ENCODE data around the gene CLCN6.

Gene CLCN6

GRCh38 chr1:11805422-11806306, at the start of gene CLCN6, which contains the start of gene MTHFR:
CLCN6 (plus strand) TSS chr1:11806191; CDS start chr1:11806263, 72 bp downstream.
MTHFR (minus strand) TSS chr1:11805964; CDS start chr1:11803116, 2,848 bp downstream.
- DNase-seq: peak; percentile 94

GRCh38 chr1:11757047-11757446, 48.9 kb upstream of the CLCN6 start:
- DNase-seq: no peak

GRCh38 chr1:11759791-11760190, 46.2 kb upstream of the CLCN6 start:
- no peak for DNase-seq

- no peak for DNase-seq
Measured at GRCh38 chr1:11761285-11761684, 44.7 kb upstream of the CLCN6 start.

GRCh38 chr1:11761988-11762406, 44.0 kb upstream of the CLCN6 start, which contains the start of gene C1orf167:
C1orf167 (plus strand) TSS chr1:11762193; CDS start chr1:11764401, 2,208 bp downstream.
- no peak for DNase-seq

- DNase-seq: no peak
Measured at GRCh38 chr1:11764115-11764514, 41.9 kb upstream of the CLCN6 start.

GRCh38 chr1:11764519-11764918, 41.5 kb upstream of the CLCN6 start:
- DNase-seq: no peak

- no peak for DNase-seq
Measured at GRCh38 chr1:11765661-11766428, 40.1 kb upstream of the CLCN6 start.

GRCh38 chr1:11766429-11766776, 39.6 kb upstream of the CLCN6 start:
- no peak for DNase-seq

- no peak for DNase-seq
Measured at GRCh38 chr1:11767922-11768704, 37.9 kb upstream of the CLCN6 start.

GRCh38 chr1:11768821-11769220, 37.2 kb upstream of the CLCN6 start:
- no peak for DNase-seq

GRCh38 chr1:11769274-11769673, 36.7 kb upstream of the CLCN6 start:
- no peak for DNase-seq

GRCh38 chr1:11770011-11770410, 36.0 kb upstream of the CLCN6 start:
- DNase-seq: no peak

GRCh38 chr1:11771481-11772043, 34.4 kb upstream of the CLCN6 start:
- no peak for DNase-seq

GRCh38 chr1:11772458-11772857, 33.5 kb upstream of the CLCN6 start:
- DNase-seq: no peak

- no peak for DNase-seq
Measured at GRCh38 chr1:11774753-11775152, 31.2 kb upstream of the CLCN6 start.

GRCh38 chr1:11777658-11778322, 28.2 kb upstream of the CLCN6 start:
- DNase-seq: no peak

GRCh38 chr1:11778336-11778735, 27.7 kb upstream of the CLCN6 start:
- no peak for DNase-seq

GRCh38 chr1:11778844-11779623, 27.0 kb upstream of the CLCN6 start:
- no peak for DNase-seq

GRCh38 chr1:11779715-11780379, 26.1 kb upstream of the CLCN6 start:
- DNase-seq: no peak

All from NCI-H524 treated with DMSO at 0.1 percent for 48 hours (cell line).